ENCODE measurements around the gene TBCCD1.

DNA sequence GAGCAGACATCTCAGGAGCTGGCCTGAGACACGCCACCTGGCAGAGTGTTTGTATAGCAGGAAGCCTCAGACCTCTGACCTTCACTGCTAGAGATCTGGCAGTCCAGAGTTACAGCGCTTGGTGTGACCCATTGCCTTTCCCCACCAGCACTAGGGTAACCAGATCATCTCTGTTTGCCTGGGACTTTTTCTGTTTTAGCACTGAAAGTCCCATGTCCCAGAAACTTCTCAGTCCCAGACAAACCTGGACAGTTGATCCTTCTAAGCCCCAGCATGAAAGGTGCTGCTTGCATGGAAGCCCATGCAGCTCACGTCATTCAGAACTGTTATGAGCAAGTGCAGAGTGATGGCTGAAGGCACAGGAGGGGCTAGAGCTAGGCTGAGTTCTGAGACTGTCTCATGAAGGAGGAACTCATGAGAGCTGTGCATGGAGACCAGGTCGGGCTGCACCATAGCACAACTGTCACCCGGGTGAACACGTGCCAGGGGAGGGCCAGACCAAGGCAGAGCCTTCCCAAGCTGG lies 27.5 kb upstream of the TBCCD1 start:
- TF ChIP-seq, protein P1, sequence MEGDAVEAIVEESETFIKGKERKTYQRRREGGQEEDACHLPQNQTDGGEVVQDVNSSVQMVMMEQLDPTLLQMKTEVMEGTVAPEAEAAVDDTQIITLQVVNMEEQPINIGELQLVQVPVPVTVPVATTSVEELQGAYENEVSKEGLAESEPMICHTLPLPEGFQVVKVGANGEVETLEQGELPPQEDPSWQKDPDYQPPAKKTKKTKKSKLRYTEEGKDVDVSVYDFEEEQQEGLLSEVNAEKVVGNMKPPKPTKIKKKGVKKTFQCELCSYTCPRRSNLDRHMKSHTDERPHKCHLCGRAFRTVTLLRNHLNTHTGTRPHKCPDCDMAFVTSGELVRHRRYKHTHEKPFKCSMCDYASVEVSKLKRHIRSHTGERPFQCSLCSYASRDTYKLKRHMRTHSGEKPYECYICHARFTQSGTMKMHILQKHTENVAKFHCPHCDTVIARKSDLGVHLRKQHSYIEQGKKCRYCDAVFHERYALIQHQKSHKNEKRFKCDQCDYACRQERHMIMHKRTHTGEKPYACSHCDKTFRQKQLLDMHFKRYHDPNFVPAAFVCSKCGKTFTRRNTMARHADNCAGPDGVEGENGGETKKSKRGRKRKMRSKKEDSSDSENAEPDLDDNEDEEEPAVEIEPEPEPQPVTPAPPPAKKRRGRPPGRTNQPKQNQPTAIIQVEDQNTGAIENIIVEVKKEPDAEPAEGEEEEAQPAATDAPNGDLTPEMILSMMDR (IDR thresholded peaks at IDR 0.05), result no peak
- TF ChIP-seq EP300 (IDR thresholded peaks at IDR 0.05), result no peak
- no peak for TF ChIP-seq POLR2A (IDR thresholded peaks at IDR 0.05)
